Left lobe of liver (tissue), 2 donors: Measurements from ENCODE around the gene MGARP. TPM values are rescaled to one million over a fixed set of nuclear protein-coding genes. Genes with fewer than 3 reads are reported as not detected.

ENCODE experiments used
- ATAC-seq: fragments of 200-7000 bp; cut with Tn5 transposase; one replicate; pipeline ENCODE4 v1.9.1; 2020; ENCODE audit warnings: mild to moderate bottlenecking, moderate library complexity
- DNase-seq: peaks from one replicate; pipeline ENCODE4 v3.0.0-alpha.2; 2020; ENCODE audit warnings: low spot score
- total RNA-seq: library from RNA; stranded (reverse); gene quantifications from one replicate; pipeline ENCODE4 v1.2.1, GENCODE V29; 2021
- donor health status: DM: no; HTN: no; CAD: no; lungs with moderate emphysema.
- donor health status: DM: no; HTN: yes; CAD: no.

MGARP gene
- total RNA-seq, 1 donor from 2014 or later, result 0.13 TPM

GRCh38 chr4:139247241-139247640, 32.8 kb downstream of the MGARP start:
- DNase-seq (no peak), ATAC-seq (no peak)

- DNase-seq, result no peak
- ATAC-seq, result no peak
Measured at GRCh38 chr4:139246166-139246565, 33.9 kb downstream of the MGARP start.

GRCh38 chr4:139245590-139245989, 34.4 kb downstream of the MGARP start:
- DNase-seq, result no peak
- no peak for ATAC-seq

- ATAC-seq, result peak; percentile 67
- DNase-seq, result no peak
Measured at GRCh38 chr4:139243448-139244365, 36.3 kb downstream of the MGARP start.

GRCh38 chr4:139242511-139243051, 37.4 kb downstream of the MGARP start:
- peak; percentile 28 for ATAC-seq
- no peak for DNase-seq

GRCh38 chr4:139241784-139242151, 38.3 kb downstream of the MGARP start:
- DNase-seq, result no peak

GRCh38 chr4:139241086-139241783, 38.8 kb downstream of the MGARP start:
- DNase-seq, result peak; percentile 75
- ATAC-seq, result peak; percentile 95

More at GRCh38 chr4:139241784-139242151, 38.3 kb downstream of the MGARP start:
- ATAC-seq, result no peak

- no peak for DNase-seq
- no peak for ATAC-seq
Measured at GRCh38 chr4:139239127-139239772, 40.8 kb downstream of the MGARP start.

GRCh38 chr4:139234253-139234652, 45.8 kb downstream of the MGARP start:
- ATAC-seq (no peak), DNase-seq (no peak)

- peak; percentile 94 for ATAC-seq
- no peak for DNase-seq
Measured at GRCh38 chr4:139229534-139230039, 50.4 kb downstream of the MGARP start.

GRCh38 chr4:139227729-139228404, 52.2 kb downstream of the MGARP start:
- DNase-seq (no peak), ATAC-seq (peak; percentile 85)

GRCh38 chr4:139223682-139224317, 56.2 kb downstream of the MGARP start:
- no peak for ATAC-seq

GRCh38 chr4:139222215-139222614, 57.8 kb downstream of the MGARP start:
- no peak for ATAC-seq
- no peak for DNase-seq

More at GRCh38 chr4:139223682-139224317, 56.2 kb downstream of the MGARP start:
- DNase-seq, result no peak

GRCh38 chr4:139221687-139222086, 58.3 kb downstream of the MGARP start:
- ATAC-seq (no peak), DNase-seq (no peak)

- ATAC-seq, result no peak
Measured at GRCh38 chr4:139219450-139220055, 60.5 kb downstream of the MGARP start.

More at GRCh38 chr4:139219450-139220055, 60.5 kb downstream of the MGARP start:
- no peak for DNase-seq
